ENCODE data around the gene TSHZ3.
A peak's percentile ranks its signal among the peaks of the same experiment; 100 is the strongest.

Gene TSHZ3

DNA sequence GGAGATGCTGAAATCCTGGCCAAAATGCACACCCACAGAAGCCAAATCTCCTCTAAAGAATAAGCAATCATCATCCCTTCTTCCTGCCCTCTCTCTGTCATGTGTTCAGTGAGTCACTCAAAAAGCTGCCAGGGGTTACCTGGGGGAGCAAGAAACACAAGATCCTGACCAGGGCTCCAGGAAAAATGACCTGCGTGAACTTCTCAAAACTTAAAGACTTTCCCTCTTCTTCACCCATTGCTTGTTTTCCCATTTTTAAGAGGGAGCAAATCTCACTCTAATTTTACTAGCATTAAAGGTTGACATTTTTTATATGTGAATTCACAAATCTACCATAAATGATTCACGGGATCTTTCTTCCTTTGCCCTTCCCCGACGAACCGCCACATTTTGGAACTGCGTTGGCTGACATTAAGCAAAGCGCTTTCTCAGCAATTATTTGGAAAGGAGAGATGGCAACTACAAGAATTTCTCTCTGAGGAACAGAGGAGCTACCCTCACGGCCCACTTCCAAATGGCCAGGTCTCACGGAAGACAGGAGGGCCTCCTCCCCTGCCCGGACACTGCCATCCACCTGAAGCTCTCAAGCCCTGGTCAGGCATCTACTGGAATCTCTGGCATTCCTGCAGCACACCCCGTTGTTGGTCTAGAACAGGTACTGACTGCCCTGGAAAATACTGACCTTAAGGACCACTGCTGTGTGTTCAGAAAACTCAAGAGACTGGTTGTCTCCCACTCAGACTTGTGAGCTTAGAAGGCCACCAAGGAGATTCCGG is 14.2 kb downstream of the TSHZ3 start:
- no peak for DNase-seq

DNA sequence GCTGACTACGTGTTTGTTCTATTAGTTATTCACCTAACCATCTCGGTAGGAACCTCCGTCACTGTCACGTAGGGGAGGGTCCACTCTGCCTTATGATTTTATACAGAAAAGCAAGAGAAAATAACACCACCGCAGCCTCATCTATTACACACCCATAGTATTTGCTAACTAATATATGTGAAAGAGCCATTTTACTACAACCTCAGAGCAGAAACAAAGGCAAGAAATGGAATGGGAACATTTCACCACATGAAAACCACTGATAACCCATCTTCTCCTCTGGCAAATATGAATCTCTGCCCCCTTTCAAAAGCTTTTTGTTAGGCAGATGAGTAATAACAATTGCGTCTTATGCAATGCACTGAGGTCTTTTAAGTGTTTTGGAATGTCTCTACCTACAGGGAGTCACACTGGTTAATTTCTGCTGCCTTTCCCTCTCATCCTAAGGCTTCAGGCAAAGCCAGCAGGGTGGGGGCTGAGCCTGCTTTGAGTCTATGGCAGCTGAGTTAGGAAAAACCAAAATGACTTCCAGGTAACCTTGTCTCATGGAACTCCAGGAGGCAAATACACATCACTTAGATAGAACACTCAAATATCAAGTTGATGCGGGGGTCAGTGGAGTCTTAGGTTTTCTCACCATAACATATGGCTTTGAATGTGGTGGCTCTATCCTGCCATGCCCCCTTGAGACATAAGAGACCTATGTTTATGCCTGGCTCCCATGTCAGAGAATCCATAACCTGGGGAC is 15.0 kb downstream of the TSHZ3 start:
- no peak for DNase-seq

DNA sequence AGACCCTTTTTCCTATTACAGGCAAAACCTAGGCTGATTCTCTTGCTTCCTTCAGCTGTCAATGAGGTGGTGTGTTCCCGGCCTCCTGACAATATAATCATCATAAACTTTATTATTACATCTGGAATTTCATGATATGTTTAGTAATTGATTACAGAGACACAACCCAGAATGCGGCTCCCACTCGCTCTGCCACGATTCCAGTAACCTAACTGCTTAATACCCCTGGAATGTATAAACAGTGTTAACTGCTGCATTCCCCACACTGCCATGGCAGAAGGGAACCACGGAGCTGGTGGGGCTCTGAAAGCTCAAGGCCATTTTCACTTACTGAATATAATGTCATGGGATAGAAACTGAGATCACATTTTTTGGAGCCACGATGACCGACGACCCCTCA is 17.1 kb downstream of the TSHZ3 start:
- DNase-seq: no peak

GRCh38 chr19:31331536-31331935 is 17.7 kb downstream of the TSHZ3 start:
- DNase-seq: no peak

GRCh38 chr19:31330761-31331160 is 18.5 kb downstream of the TSHZ3 start:
- no peak for DNase-seq

GRCh38 chr19:31330237-31330636 is 19.0 kb downstream of the TSHZ3 start:
- no peak for DNase-seq

- no peak for DNase-seq
Measured at GRCh38 chr19:31329819-31330218, 19.4 kb downstream of the TSHZ3 start.

- no peak for DNase-seq
Measured at GRCh38 chr19:31328238-31328637, 21.0 kb downstream of the TSHZ3 start.

GRCh38 chr19:31326329-31327028 is 22.8 kb downstream of the TSHZ3 start:
- DNase-seq: no peak

DNA sequence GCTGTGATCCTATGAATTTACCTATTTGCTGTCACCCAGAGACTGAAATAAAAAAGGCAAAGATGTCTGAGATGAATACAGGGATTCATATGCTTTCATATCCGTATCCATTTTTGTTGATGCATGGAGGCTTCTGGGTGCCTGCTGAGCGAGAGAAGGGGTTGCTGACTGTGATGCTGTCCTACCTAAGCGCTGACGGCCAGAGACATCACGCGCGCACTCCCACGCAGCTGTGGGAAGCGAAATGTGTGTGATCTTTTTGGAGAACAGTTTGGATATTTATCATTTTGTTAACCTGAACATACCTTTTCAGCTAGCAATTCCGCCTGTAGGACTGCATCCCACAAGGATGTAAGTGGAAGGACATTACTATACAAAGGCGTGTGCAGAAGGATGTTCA is 23.9 kb downstream of the TSHZ3 start:
- no peak for DNase-seq

DNA sequence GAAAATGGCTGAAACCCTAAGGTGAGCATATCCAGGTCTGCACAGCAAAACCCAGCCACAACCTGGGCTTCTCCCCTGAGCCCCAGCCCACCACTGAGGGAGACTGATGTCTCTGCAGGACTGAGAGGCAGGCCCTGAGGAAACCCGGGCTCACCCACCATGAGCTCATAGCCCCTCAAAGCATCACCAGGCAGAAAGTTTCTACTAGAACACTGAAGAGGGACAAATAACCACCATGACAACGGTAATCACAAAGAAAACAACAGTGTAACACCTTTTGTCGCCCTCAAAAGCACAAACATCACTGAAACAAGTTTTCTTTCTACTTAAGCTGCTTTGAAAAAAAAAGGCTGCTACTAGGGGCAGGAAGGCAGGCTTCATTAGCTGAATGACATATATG is 29.8 kb downstream of the TSHZ3 start:
- no peak for DNase-seq

DNA sequence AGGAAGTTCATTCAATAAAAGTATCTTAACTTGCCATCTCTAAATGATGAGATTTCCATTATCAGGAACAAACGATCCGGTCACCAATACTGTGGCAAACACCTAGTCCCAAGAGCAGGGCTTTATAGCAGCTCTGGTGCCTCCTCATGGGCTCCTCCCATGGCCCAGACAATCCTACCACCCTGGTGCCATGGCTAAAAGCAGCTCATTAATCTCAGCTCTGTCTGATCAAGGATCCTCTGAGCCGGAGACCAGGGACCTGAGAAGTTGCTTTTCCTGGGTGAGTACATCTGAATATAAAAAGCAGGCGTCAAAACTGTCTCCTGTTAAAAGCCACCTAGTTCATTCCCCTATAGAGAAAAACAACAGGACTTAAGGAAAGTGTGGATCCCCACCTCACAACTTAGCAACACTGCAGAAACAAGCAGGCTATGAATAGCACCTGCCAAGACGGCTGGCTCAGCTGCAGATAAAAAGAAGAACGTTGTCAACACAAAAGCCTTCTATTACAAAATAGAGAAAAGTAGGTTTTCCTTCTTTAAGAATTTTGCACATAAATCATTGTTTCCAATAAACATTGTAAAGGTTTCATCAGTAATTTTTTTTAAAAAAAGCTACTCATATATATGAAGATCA is 30.3 kb downstream of the TSHZ3 start:
- DNase-seq: no peak

DNA sequence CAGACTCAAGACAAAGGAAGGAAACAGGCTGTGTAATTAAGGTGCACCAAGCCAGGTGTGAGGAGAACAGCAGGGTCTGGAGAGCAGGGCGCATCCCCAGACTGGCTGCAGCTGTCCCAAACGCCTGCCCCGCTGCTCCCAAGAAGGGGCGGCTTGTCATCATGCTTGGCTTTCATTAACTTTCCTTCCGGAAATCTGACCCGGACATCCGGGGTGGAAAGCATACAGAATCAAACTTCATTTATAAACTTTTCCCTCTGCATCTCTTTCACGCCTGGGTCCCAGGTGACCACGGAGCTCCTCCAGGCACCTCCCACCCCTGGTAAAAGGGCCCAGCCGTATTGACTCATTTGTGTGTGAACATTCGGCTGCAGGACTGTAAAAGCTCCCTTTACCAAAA is 31.7 kb downstream of the TSHZ3 start:
- no peak for DNase-seq

DNA sequence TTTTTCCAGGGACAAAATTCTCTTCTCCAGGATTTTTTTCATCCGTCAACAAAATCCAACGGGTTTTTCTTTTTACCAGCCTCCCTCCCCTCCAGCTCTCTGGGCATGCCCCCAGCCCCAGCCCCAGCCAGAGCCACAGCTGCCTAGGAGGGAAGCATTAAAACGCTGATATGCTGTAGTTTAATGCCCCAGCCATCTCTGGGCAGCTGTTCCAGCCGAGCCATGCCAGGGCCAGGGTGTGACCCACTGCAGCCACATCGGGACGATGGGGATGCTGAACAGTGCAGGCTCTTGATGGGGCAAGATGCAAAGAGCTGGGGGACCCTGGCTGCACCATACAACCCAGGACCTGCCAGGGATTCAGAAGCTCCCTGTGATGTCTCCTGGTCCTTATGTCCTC is 32.1 kb downstream of the TSHZ3 start:
- no peak for DNase-seq

GRCh38 chr19:31316201-31316951 is 32.9 kb downstream of the TSHZ3 start:
- peak in 1 of 3 experiments; percentile 3 for DNase-seq

DNA sequence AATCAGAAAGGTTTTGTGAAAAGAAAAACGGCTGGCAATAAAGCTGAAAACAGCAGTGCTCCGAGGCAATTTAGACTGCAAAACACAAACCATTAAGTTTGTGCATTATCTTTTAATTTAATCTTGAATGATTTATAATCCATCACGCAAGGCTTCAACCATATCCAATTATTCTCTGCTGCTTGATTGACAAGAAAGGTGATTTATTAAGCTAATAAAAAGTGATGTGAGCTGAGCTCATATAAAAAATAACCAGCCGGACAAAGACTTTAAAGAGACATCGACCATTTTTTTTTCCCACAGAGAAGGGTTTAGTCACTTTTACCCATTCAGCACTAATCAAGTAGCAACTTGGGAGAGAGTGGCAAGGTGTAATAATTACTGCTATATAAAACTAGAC is 33.6 kb downstream of the TSHZ3 start:
- no peak for DNase-seq

DNA sequence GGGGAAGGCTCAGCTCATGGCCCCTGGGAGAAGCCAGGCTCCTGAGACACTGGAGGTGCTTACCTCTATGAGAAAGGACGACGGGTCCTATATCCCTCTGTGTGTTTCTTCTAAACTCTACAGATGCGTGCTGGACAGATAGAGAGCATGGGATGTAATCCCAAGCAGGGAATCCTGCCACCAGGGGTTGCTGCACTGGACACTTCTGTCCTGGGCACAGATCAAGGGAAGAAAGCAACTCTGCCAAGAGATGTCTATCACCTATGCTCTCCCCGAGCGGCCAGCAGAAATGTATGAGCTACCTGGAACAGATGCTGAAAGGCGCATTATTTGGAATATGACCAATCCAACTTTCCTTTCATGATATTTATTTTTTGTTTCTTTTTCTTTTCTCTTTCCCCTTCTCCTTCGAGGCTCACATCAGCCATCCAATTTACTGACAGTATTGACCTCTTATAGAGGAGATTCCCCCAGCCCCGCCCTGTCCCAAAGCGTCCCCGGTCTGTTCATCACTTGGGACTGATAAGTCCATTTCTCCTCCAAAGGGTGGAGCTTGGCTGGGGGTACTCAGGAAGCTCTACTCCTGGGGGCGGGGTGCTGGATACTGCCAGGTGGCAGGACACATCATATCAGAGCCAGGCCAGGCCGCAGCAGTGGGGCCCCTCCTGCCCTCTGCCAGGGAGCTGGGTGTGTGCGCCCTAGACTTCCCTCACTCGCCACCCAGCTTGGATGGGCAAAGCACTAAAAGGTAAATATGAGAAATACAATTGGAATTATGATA is 34.2 kb downstream of the TSHZ3 start:
- no peak for DNase-seq

GRCh38 chr19:31314156-31314555 is 35.1 kb downstream of the TSHZ3 start:
- no peak for DNase-seq

DNA sequence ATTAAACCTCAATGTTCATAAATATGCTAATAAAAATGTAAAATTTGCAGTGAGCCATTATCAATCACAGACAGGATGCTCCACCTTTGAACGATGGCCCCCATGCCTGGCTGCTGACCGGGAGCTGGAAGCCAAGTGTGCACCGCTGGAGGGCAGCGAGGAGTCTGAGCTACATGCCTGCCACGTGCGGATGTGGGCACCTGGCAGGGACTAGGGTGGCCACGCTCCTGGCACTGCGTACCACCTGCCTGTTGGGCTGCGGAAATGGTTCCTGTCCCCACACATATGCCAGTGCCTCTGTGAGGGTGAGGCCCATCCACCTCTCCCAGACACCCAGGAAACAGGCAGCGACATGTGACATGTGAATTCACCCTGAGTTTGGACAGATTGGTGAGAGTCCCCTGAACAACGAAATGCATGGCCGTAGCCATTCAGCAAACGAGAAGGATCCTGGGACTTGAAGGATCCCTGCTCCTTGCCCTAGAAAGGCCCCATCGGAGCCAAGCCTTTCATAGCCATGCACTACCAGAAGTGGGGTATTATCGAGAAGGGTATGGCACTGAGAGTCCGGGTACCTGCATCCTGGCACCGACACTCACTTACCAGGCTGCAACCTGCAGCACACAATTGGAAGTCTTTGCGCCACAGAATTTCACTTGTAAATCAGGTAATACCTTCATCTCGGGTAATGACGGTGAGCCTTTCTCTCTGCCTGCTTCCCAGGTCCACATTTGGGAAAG is 35.8 kb downstream of the TSHZ3 start:
- no peak for DNase-seq

DNA sequence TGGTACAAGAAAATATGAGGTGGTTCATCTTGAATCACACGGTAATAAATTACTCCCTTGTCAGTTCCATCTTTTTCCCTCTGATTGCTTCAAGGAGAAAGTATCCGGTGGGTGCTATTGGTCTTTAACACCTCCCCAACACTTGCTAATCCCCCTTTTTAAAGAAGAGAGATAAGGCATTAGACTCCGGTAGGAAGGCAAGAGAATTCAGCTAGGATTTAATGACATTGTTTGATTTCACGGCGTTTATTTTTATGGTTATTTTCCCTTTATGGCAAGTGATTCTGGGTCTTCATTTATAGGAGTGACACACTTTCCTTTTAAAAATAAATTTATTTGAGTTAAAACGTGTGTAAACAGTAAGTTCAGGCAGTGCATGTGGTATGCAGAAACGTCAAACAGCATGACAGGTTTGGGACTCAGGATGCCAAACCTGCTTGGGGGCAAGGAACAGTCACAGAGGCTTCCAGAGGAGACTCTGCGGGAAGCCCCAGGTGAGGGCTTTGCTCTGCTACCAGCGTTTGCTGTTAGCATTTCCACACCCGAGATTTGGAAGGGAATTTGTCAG is 36.5 kb downstream of the TSHZ3 start:
- DNase-seq: no peak
